ENCODE data around the gene C1orf35. TPM values are rescaled to one million over a fixed set of nuclear protein-coding genes. Genes with fewer than 3 reads are reported as not detected.

The C1orf35 gene
- polyA plus RNA-seq (2013, experiment 1 of 4), result 29.8 TPM
- polyA plus RNA-seq (2013, experiment 2 of 4), result 26.1 TPM
- 28.7 TPM for polyA plus RNA-seq (2013, experiment 3 of 4)
- polyA plus RNA-seq (2013, experiment 4 of 4), result 31.2 TPM

GRCh38 chr1:228102791-228103620 lies at the start of gene C1orf35:
C1orf35 (minus strand) TSS chr1:228103325; CDS start chr1:228103227, 98 bp downstream.
- 0% methylated on average over 102 to 104 of the region's 104 CpGs for WGBS, 2 experiments
- peaks cover 27% of the 10 kb centered on the region for H3K36me3 ChIP-seq (ENCODE audit: control insufficient read depth, insufficient read depth, low read length)
- H3K9me3 ChIP-seq (ENCODE audit: control insufficient read depth, low read length), result no peaks in the 10 kb centered on the region
- H3K4me1 ChIP-seq (ENCODE audit: control insufficient read depth, insufficient read depth, low read length), result no peaks in the 10 kb centered on the region
- H3K27ac ChIP-seq (ENCODE audit: insufficient read depth, low read depth, low read length, poor library complexity, severe bottlenecking), result peak within 1 kb of the TSS; percentile 6
- peak within 1 kb of the TSS; percentile 83 for H3K4me3 ChIP-seq (ENCODE audit: insufficient read depth, low read depth, low read length)
- H3K27me3 ChIP-seq (ENCODE audit: control insufficient read depth, insufficient read depth, low read length, poor library complexity, severe bottlenecking), result no peaks in the 10 kb centered on the region

GRCh38 chr1:228152918-228153258 lies 49.8 kb upstream of the C1orf35 start:
- Histone ChIP-seq H3K4me1 (ENCODE audit: control insufficient read depth, insufficient read depth, low read length) (peaks cover 16% of the 10 kb centered on the region), H3K27ac (ENCODE audit: insufficient read depth, low read depth, low read length, poor library complexity, severe bottlenecking) (no peak overlapping the region), H3K27me3 (ENCODE audit: control insufficient read depth, insufficient read depth, low read length, poor library complexity, severe bottlenecking) (no peaks in the 10 kb centered on the region), H3K36me3 (ENCODE audit: control insufficient read depth, insufficient read depth, low read length) (no peaks in the 10 kb centered on the region), H3K9me3 (ENCODE audit: control insufficient read depth, low read length) (no peaks in the 10 kb centered on the region), H3K4me3 (ENCODE audit: insufficient read depth, low read depth, low read length) (no peak overlapping the region)
- 87 to 88% methylated on average over 3 of the region's 3 CpGs for WGBS, 2 experiments

GRCh38 chr1:228152097-228152917 lies 49.2 kb upstream of the C1orf35 start:
- H3K36me3 ChIP-seq (ENCODE audit: control insufficient read depth, insufficient read depth, low read length), result no peaks in the 10 kb centered on the region
- no peak overlapping the region for H3K27ac ChIP-seq (ENCODE audit: insufficient read depth, low read depth, low read length, poor library complexity, severe bottlenecking)
- H3K9me3 ChIP-seq (ENCODE audit: control insufficient read depth, low read length), result no peaks in the 10 kb centered on the region
- H3K27me3 ChIP-seq (ENCODE audit: control insufficient read depth, insufficient read depth, low read length, poor library complexity, severe bottlenecking), result no peaks in the 10 kb centered on the region
- WGBS, 2 experiments, result 90 to 92% methylated on average over 19 of the region's 19 CpGs
- no peak overlapping the region for H3K4me3 ChIP-seq (ENCODE audit: insufficient read depth, low read depth, low read length)
- peaks cover 16% of the 10 kb centered on the region for H3K4me1 ChIP-seq (ENCODE audit: control insufficient read depth, insufficient read depth, low read length)

- Histone ChIP-seq H3K27me3 (ENCODE audit: control insufficient read depth, insufficient read depth, low read length, poor library complexity, severe bottlenecking) (no peaks in the 10 kb centered on the region), H3K36me3 (ENCODE audit: control insufficient read depth, insufficient read depth, low read length) (no peaks in the 10 kb centered on the region), H3K4me3 (ENCODE audit: insufficient read depth, low read depth, low read length) (no peak overlapping the region), H3K27ac (ENCODE audit: insufficient read depth, low read depth, low read length, poor library complexity, severe bottlenecking) (no peak overlapping the region), H3K4me1 (ENCODE audit: control insufficient read depth, insufficient read depth, low read length) (peaks cover 16% of the 10 kb centered on the region), H3K9me3 (ENCODE audit: control insufficient read depth, low read length) (no peaks in the 10 kb centered on the region)
- 92 to 93% methylated on average over 12 of the region's 12 CpGs for WGBS, 2 experiments
These were observed 48.2 kb upstream of the C1orf35 start for GRCh38 chr1:228151180-228151925.

GRCh38 chr1:228150461-228151179 lies 47.5 kb upstream of the C1orf35 start:
- Histone ChIP-seq H3K4me3 (ENCODE audit: insufficient read depth, low read depth, low read length) (no peak overlapping the region), H3K27me3 (ENCODE audit: control insufficient read depth, insufficient read depth, low read length, poor library complexity, severe bottlenecking) (no peaks in the 10 kb centered on the region), H3K4me1 (ENCODE audit: control insufficient read depth, insufficient read depth, low read length) (peaks cover 16% of the 10 kb centered on the region), H3K9me3 (ENCODE audit: control insufficient read depth, low read length) (no peaks in the 10 kb centered on the region), H3K36me3 (ENCODE audit: control insufficient read depth, insufficient read depth, low read length) (no peaks in the 10 kb centered on the region), H3K27ac (ENCODE audit: insufficient read depth, low read depth, low read length, poor library complexity, severe bottlenecking) (peak overlapping the region; percentile 40)
- WGBS, 2 experiments, result 85% methylated on average over 17 of the region's 17 CpGs

- no peaks in the 10 kb centered on the region for H3K9me3 ChIP-seq (ENCODE audit: control insufficient read depth, low read length)
- peaks cover 16% of the 10 kb centered on the region for H3K4me1 ChIP-seq (ENCODE audit: control insufficient read depth, insufficient read depth, low read length)
- 91 to 92% methylated on average over 7 of the region's 7 CpGs for WGBS, 2 experiments
- H3K36me3 ChIP-seq (ENCODE audit: control insufficient read depth, insufficient read depth, low read length), result no peaks in the 10 kb centered on the region
- H3K27me3 ChIP-seq (ENCODE audit: control insufficient read depth, insufficient read depth, low read length, poor library complexity, severe bottlenecking), result no peaks in the 10 kb centered on the region
- peak overlapping the region; percentile 40 for H3K27ac ChIP-seq (ENCODE audit: insufficient read depth, low read depth, low read length, poor library complexity, severe bottlenecking)
- H3K4me3 ChIP-seq (ENCODE audit: insufficient read depth, low read depth, low read length), result no peak overlapping the region
These were observed 47.0 kb upstream of the C1orf35 start for GRCh38 chr1:228150120-228150460.

GRCh38 chr1:228149406-228150119 lies 46.4 kb upstream of the C1orf35 start, which contains the start of gene GJC2:
GJC2 (plus strand) TSS chr1:228149930; CDS start chr1:228157759, 7,829 bp downstream.
- Histone ChIP-seq H3K27me3 (ENCODE audit: control insufficient read depth, insufficient read depth, low read length, poor library complexity, severe bottlenecking) (no peaks in the 10 kb centered on the region), H3K4me3 (ENCODE audit: insufficient read depth, low read depth, low read length) (no peak within 1 kb of the TSS), H3K27ac (ENCODE audit: insufficient read depth, low read depth, low read length, poor library complexity, severe bottlenecking) (peak within 1 kb of the TSS; percentile 40), H3K4me1 (ENCODE audit: control insufficient read depth, insufficient read depth, low read length) (peaks cover 16% of the 10 kb centered on the region), H3K36me3 (ENCODE audit: control insufficient read depth, insufficient read depth, low read length) (no peaks in the 10 kb centered on the region), H3K9me3 (ENCODE audit: control insufficient read depth, low read length) (no peaks in the 10 kb centered on the region)
- WGBS, 2 experiments, result 58 to 60% methylated on average over 17 of the region's 17 CpGs

- Histone ChIP-seq H3K4me1 (ENCODE audit: control insufficient read depth, insufficient read depth, low read length) (peaks cover 16% of the 10 kb centered on the region), H3K27ac (ENCODE audit: insufficient read depth, low read depth, low read length, poor library complexity, severe bottlenecking) (no peak overlapping the region), H3K4me3 (ENCODE audit: insufficient read depth, low read depth, low read length) (no peak overlapping the region), H3K27me3 (ENCODE audit: control insufficient read depth, insufficient read depth, low read length, poor library complexity, severe bottlenecking) (no peaks in the 10 kb centered on the region), H3K9me3 (ENCODE audit: control insufficient read depth, low read length) (no peaks in the 10 kb centered on the region), H3K36me3 (ENCODE audit: control insufficient read depth, insufficient read depth, low read length) (no peaks in the 10 kb centered on the region)
- WGBS, 2 experiments, result 89 to 92% methylated on average over 8 of the region's 8 CpGs
These were observed 45.8 kb upstream of the C1orf35 start for GRCh38 chr1:228148935-228149405.

Measured in ectodermal cell (in vitro differentiated cells).